Gastrocnemius medialis (tissue), 4 donors: Measurements from ENCODE around the gene SMARCC1.

Source experiments
- POLR2A ChIP-seq, 2 donors: fragments of 450-650 bp; IDR thresholded peaks; one replicate each; pipeline ENCODE4 v1.6.1; 2017; ENCODE audit warnings: antibody characterized with exemption in 2 of 2, mild to moderate bottlenecking in 2 of 2, moderate library complexity in 2 of 2
- TF ChIP-seq, protein P1 (sequence below), 5 experiments: fragments of 450-650 bp in 3 of 5; fragments of 200-600 bp in 2 of 5; sonication (generic) in 2 of 5; IDR thresholded peaks in 4 of 5; conservative IDR thresholded peaks in 1 of 5; 1 replicate in 4 of 5; 2 replicates in 1 of 5; pipeline ENCODE4 v1.5.1; 2016 to 2019; ENCODE audit warnings: antibody characterized with exemption in 5 of 5, mild to moderate bottlenecking in 3 of 5, moderate library complexity in 3 of 5

DNA sequence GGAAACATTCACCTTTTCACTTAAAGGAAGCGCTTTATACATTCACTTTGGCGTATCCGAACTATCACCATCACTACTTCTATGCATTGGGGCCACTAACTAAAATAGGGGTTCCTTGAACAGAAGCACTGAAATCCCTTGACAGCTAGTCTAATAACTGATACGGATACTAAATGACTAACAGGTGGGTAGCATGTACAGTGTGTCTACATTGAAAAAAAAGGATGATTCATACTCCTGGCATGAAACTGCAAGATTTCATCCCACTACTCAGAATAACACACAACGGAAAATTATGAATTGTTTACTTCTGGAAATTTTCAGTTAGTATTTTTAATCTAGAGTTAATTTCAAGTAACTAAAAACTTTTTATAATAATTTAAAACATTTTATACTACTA, 96.7 kb downstream of the SMARCC1 start:
- no peak for TF ChIP-seq POLR2A (IDR thresholded peaks at IDR 0.05)
- TF ChIP-seq, protein P1, sequence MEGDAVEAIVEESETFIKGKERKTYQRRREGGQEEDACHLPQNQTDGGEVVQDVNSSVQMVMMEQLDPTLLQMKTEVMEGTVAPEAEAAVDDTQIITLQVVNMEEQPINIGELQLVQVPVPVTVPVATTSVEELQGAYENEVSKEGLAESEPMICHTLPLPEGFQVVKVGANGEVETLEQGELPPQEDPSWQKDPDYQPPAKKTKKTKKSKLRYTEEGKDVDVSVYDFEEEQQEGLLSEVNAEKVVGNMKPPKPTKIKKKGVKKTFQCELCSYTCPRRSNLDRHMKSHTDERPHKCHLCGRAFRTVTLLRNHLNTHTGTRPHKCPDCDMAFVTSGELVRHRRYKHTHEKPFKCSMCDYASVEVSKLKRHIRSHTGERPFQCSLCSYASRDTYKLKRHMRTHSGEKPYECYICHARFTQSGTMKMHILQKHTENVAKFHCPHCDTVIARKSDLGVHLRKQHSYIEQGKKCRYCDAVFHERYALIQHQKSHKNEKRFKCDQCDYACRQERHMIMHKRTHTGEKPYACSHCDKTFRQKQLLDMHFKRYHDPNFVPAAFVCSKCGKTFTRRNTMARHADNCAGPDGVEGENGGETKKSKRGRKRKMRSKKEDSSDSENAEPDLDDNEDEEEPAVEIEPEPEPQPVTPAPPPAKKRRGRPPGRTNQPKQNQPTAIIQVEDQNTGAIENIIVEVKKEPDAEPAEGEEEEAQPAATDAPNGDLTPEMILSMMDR (IDR thresholded peaks at IDR 0.05 in 4 of 5, conservative IDR thresholded peaks at IDR 0.05 in 1 of 5): no peak
